HPDE6-E6E7 (cell line): Measurements from ENCODE around the gene NLRP6.
"Not testable (repeated sequence)": the region's sequence is repeated elsewhere in the genome, so short reads cannot be mapped to it uniquely, and the experiment has no call there.

Experiments
- DNase-seq: peaks from one replicate; pipeline ENCODE4 v3.0.0; 2011; ENCODE audit warnings: missing footprints; ENCODE audit errors: extremely low spot score

Gene NLRP6

DNA sequence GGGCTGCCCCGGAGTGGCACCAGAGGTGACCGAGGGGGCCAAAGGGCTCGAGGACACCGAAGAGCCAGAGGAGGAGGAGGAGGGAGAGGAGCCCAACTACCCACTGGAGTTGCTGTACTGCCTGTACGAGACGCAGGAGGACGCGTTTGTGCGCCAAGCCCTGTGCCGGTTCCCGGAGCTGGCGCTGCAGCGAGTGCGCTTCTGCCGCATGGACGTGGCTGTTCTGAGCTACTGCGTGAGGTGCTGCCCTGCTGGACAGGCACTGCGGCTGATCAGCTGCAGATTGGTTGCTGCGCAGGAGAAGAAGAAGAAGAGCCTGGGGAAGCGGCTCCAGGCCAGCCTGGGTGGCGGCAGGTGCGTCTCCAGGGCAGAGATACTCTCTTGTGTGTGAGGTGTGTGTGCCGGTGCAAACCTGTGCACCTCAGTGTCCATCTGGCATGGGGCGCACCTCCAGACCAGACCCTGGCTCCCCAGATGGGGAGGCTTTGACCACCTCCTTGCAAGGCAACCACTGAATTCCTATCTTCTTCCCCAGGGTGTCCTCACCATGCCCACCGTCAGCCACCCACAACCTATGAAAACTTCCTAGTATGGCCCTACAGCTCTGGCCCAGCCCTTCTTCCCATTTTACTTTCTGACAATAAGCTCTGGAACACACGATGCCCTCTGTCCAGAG lies 3.4 kb downstream of the NLRP6 start:
- DNase-seq = no peak

DNA sequence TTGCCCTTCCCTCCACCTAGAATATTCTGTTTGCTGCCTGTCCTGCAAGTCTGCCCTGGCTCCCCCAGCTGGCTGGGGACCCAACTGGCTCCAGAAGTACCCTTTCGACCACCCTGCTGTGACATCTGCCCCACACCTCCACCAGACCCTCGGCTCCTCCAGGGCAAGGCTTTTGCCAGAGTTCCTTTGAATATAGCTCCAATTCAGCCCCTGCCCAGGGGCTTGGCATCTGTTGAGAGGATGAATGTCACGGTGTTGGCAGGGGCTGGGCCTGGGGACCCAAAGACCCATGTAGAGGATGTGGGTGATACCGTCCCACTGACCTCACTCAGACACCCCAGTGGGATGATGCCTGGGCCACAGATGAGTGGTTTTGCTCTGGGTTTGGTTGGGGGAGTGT lies 4.0 kb downstream of the NLRP6 start:
- no peak for DNase-seq

GRCh38 chr11:282630-283360 lies 4.6 kb downstream of the NLRP6 start:
- no peak for DNase-seq

DNA sequence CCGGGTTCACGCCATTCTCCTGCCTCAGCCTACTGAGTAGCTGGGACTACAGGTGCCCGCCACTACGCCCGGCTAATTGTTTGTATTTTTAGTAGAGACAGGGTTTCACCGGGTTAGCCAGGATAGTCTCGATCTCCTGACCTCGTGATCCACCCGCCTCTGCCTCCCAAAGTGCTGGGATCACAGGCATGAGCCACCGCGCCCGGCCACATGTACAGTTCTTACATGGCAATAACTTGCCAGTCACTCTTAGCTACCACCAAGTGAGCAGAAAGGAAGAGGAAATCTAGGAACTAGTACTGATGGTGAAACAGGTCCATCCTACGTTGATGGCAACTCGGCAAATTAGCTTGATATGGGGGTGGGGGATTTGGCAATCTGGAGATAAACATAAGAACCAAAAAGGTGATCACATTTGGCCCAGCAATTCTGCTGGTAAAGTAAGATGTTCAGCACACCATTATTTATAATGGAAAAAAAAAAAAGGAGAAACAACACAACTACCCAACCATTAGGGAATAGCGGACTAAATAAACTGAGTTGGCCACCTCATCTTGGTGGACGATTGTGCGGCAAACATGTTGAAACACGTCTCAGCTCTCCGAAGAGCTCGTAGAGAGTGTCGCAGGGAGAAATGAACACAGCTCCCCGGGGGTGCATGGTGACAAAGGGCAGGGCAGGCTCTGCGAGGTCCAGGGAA lies 5.3 kb downstream of the NLRP6 start:
- DNase-seq = no peak

- DNase-seq = no peak
Observed at GRCh38 chr11:284105-285020, 6.2 kb downstream of the NLRP6 start.

DNA sequence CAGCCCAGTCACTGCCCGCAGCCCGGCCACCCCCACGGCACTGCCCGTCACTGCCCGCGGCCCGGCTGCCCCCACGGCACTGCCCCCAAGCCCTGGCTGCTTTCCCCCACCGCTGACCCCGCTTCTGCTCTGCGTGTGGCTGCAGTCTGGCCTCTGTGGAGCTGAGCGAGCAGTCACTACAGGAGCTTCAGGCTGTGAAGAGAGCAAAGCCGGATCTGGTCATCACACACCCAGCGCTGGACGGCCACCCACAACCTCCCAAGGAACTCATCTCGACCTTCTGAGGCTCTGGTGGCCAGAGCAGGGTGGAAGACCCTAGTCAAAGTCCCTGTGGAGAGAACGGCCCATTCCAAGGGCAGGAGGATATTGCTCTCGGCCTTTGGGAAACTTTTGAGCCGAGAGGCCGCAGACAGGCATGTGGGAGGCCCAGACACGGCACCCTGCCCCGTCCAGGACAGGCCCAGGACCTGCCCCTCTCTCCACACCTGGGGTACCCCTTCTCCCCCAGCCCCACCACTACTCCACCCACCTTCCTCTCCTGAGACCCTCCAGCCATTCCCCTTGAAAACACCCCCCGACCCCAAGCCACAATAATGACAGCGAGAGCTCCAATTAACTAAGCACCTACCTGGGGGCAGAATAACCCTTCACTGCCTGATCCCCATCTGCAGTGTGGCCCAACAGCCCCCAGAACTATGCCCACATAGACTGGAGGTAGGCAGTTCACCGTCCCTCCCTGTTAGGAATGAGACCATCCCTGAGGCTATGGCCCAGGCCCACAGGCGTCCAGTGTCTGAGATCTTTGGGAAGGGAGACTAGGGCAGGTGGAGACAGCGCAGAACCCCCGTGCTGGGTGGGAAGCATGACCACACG lies 7.0 kb downstream of the NLRP6 start:
- DNase-seq = no peak

DNA sequence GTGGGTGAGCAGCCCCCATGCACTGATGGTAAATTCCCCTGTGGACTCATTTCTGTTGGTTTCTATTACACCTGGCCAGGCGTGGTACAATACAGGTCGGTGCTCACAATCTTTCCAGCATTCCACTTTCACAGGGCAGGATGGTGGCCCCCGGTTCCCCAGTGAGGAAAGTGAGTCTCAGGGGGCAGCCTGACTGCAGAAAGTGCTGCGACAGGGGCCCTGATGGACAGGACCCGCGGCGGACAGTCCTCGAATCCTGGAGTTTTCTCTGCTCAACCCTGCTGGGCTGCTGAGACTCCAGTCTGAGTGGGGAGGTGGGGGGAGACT lies 7.7 kb downstream of the NLRP6 start:
- DNase-seq = no peak

- DNase-seq = not testable (repeated sequence)
Observed at GRCh38 chr11:286977-287820, 9.0 kb downstream of the NLRP6 start.

- DNase-seq = no peak
Observed at GRCh38 chr11:287821-288477, 9.7 kb downstream of the NLRP6 start.

GRCh38 chr11:288478-289397 lies 10.5 kb downstream of the NLRP6 start, which contains the start of gene PGGHG:
TSS of gene PGGHG (plus strand) at chr11:289126. CDS start at chr11:289817, 691 bp downstream.
- DNase-seq = no peak

DNA sequence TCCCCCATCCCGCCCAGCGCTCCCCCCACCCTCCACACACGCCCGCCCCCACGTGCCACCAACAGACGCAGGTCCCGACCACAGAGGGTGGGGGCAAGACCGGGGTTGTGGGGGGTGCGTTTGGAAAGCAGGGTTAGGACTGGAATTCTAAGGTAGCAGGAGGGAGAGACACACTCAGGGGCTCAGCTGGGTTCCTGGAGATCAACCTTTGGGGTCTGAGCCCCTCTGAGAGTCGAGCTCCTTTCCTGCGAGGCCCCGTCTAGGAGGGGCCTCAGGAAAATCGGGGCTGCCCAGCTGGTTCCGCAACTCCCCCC lies 11.1 kb downstream of the NLRP6 start:
- DNase-seq = no peak

- no peak for DNase-seq
Observed at GRCh38 chr11:289712-290620, 11.8 kb downstream of the NLRP6 start.

DNA sequence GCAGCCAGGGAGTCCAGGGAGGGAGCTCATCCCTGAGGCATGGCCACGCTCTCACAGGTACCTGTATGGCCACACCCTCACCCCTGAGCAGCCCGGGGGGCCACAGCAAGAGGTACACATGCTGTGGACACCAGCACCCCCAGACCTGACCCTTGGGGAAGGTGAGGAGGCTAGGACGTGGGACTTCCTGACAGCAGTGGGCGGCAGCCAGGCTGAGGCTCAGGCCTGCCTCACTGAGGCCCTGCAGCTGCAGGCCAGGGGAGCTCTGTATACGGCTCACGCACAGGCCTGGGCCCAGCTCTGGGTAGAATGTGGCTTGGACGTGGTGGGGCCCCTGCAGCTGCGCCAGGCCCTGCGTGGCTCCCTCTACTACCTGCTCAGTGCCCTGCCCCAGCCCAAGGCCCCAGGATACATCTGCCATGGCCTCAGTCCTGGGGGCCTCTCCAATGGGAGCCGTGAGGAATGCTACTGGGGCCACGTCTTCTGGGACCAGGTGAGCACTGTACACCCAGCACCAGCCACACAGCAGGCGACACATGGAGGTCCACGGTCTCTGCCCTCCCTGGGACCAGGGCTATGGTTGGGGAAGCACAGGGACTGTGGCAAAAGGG lies 12.5 kb downstream of the NLRP6 start:
- DNase-seq = no peak

DNA sequence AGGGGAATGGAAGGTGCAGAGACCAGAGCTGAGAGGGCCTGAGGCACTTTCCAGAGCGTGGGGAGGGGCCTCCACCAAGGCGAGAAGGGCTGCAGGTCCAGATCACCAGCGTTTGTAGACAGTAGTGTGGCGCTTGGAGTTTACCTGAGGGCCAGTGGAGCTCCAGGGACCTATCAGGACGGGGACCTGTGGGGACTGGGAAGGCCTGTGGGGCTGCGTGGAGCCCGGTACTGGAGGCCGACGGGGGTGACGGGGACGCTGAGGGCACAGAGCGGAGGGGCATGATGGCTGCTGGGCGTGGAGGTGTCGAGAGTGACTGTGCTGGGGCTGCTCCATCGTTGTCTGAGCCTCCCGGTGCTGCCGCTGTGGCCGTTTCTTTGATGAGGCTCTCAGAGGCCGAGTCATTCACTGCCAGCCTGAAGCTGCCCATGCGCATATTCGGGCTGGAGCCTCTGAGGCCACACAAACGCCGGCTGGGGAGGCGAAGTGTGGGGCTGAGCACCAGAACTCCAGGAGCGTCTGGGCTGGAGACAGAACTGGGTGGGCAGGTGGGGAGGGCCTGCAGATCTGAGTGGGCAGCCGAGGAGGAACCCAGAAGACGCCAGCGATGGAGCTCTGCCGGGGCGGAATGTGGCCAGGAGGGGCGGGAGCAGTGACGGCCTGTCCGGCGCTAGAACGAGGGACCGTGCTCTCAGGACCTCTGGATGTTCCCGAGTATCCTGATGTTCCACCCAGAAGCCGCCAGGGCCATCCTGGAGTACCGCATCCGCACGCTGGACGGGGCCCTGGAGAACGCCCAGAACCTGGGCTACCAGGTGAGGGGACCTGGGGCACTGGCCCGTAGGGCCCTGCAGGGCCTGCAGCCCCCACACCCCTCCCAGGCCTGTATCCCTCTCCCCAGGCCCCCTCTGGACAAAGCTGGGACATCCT lies 13.3 kb downstream of the NLRP6 start:
- no peak for DNase-seq

- no peak for DNase-seq
Observed at GRCh38 chr11:292211-293121, 14.3 kb downstream of the NLRP6 start.
